ENCODE measurements around the gene CLDND1. TPM values are rescaled to one million over a fixed set of nuclear protein-coding genes. Genes with fewer than 3 reads are reported as not detected.
A peak's percentile ranks its signal among the peaks of the same experiment; 100 is the strongest.

The CLDND1 gene
- total RNA-seq = 266 TPM
- 100 to 1,000 TPM; 193 to 320 (median 249) TPM for polyA plus RNA-seq

- no peaks in the 10 kb centered on the region for H3K27me3 ChIP-seq (ENCODE audit: control insufficient read depth, insufficient read depth, low read length)
- DNase-seq (peak; percentile 92 to 98 (median 93)), ATAC-seq (ENCODE audit: low read depth in 2 of 2) (peak; percentile 97 to 99)
- peaks cover 32% of the 10 kb centered on the region for H3K36me3 ChIP-seq (ENCODE audit: control insufficient read depth, insufficient read depth, low read length)
- no peaks in the 10 kb centered on the region for H3K9me3 ChIP-seq (ENCODE audit: control insufficient read depth in 2 of 2, low read length in 2 of 2)
- Mint-ChIP-seq H3K27me3 (no peaks in the 10 kb centered on the region), H3K4me1 (peaks cover 36 to 60% (median 49%) of the 10 kb centered on the region in 4 donors), H3K36me3 (peaks cover 35% of the 10 kb centered on the region), H3K4me3 (peak within 1 kb of the TSS; percentile 95 to 98 (median 96)), H3K27ac (peak within 1 kb of the TSS; percentile 89 to 100 (median 99)), H3K9me3 (no peaks in the 10 kb centered on the region)
- H3K4me1 ChIP-seq (ENCODE audit: control insufficient read depth, insufficient read depth, low read length, poor library complexity, severe bottlenecking) = peaks cover 41% of the 10 kb centered on the region
- peak within 1 kb of the TSS; percentile 98 for H3K4me3 ChIP-seq (ENCODE audit: low read depth, low read length)
- H3K27ac ChIP-seq (ENCODE audit: insufficient read depth, low read length, poor library complexity, severe bottlenecking) = peak within 1 kb of the TSS; percentile 96
Measured at GRCh38 chr3:98522544-98523281, at the start of gene CLDND1. Gene CLDND1 (minus strand): TSS chr3:98522902. CDS start chr3:98521424, 1,478 bp downstream.

- Histone ChIP-seq H3K9me3 (ENCODE audit: control insufficient read depth in 2 of 2, low read length in 2 of 2) (no peaks in the 10 kb centered on the region), H3K4me3 (ENCODE audit: low read depth, low read length) (peak overlapping the region; percentile 80), H3K36me3 (ENCODE audit: control insufficient read depth, insufficient read depth, low read length) (no peaks in the 10 kb centered on the region), H3K27me3 (ENCODE audit: control insufficient read depth, insufficient read depth, low read length) (no peaks in the 10 kb centered on the region), H3K27ac (ENCODE audit: insufficient read depth, low read length, poor library complexity, severe bottlenecking) (peak overlapping the region; percentile 94), H3K4me1 (ENCODE audit: control insufficient read depth, insufficient read depth, low read length, poor library complexity, severe bottlenecking) (peaks cover 63% of the 10 kb centered on the region)
- ATAC-seq (ENCODE audit: low read depth in 2 of 2) = peak; percentile 36 to 51
- Mint-ChIP-seq H3K27ac (peak overlapping the region; percentile 80 to 99 (median 95)), H3K36me3 (no peaks in the 10 kb centered on the region), H3K4me3 (peak overlapping the region; percentile 13 to 91 (median 56)), H3K9me3 (peaks cover 0 to 3% (median 2%) of the 10 kb centered on the region in 7 donors), H3K27me3 (peaks cover 4% of the 10 kb centered on the region), H3K4me1 (peaks cover 43 to 70% (median 60%) of the 10 kb centered on the region in 4 donors)
- DNase-seq = peak in 2 of 3 donors; percentile 26 to 67
Measured at GRCh38 chr3:98568402-98568801, 45.7 kb upstream of the CLDND1 start.

GRCh38 chr3:98567666-98568270 is 45.1 kb upstream of the CLDND1 start:
- ATAC-seq (ENCODE audit: low read depth in 2 of 2) = no peak
- peak overlapping the region; percentile 80 to 99 (median 95) for H3K27ac Mint-ChIP-seq
- Histone ChIP-seq H3K27me3 (ENCODE audit: control insufficient read depth, insufficient read depth, low read length) (no peaks in the 10 kb centered on the region), H3K9me3 (ENCODE audit: control insufficient read depth in 2 of 2, low read length in 2 of 2) (no peaks in the 10 kb centered on the region), H3K27ac (ENCODE audit: insufficient read depth, low read length, poor library complexity, severe bottlenecking) (peak overlapping the region; percentile 94), H3K36me3 (ENCODE audit: control insufficient read depth, insufficient read depth, low read length) (no peaks in the 10 kb centered on the region), H3K4me1 (ENCODE audit: control insufficient read depth, insufficient read depth, low read length, poor library complexity, severe bottlenecking) (peaks cover 63% of the 10 kb centered on the region), H3K4me3 (ENCODE audit: low read depth, low read length) (peak overlapping the region; percentile 80)
- no peaks in the 10 kb centered on the region for H3K36me3 Mint-ChIP-seq
- peaks cover 0 to 3% (median 2%) of the 10 kb centered on the region in 7 donors for H3K9me3 Mint-ChIP-seq
- peaks cover 43 to 70% (median 57%) of the 10 kb centered on the region in 4 donors for H3K4me1 Mint-ChIP-seq
- peak in 2 of 3 donors; percentile 29 to 80 for DNase-seq
- H3K27me3 Mint-ChIP-seq = peaks cover 4% of the 10 kb centered on the region
- H3K4me3 Mint-ChIP-seq = peak overlapping the region; percentile 41 to 91 (median 58)

- ATAC-seq (ENCODE audit: low read depth in 2 of 2) = no peak
- peaks cover 45 to 82% (median 63%) of the 10 kb centered on the region in 4 donors for H3K4me1 Mint-ChIP-seq
- H3K4me3 Mint-ChIP-seq = peak overlapping the region; percentile 34 to 82 (median 64)
- Histone ChIP-seq H3K27ac (ENCODE audit: insufficient read depth, low read length, poor library complexity, severe bottlenecking) (peak overlapping the region; percentile 94), H3K4me1 (ENCODE audit: control insufficient read depth, insufficient read depth, low read length, poor library complexity, severe bottlenecking) (peaks cover 71% of the 10 kb centered on the region), H3K4me3 (ENCODE audit: low read depth, low read length) (peak overlapping the region; percentile 72), H3K36me3 (ENCODE audit: control insufficient read depth, insufficient read depth, low read length) (no peaks in the 10 kb centered on the region), H3K9me3 (ENCODE audit: control insufficient read depth in 2 of 2, low read length in 2 of 2) (no peaks in the 10 kb centered on the region), H3K27me3 (ENCODE audit: control insufficient read depth, insufficient read depth, low read length) (no peaks in the 10 kb centered on the region)
- DNase-seq = no peak
- peaks cover 4% of the 10 kb centered on the region for H3K27me3 Mint-ChIP-seq
- peak overlapping the region; percentile 60 to 99 (median 95) for H3K27ac Mint-ChIP-seq
- peaks cover 0 to 3% (median 2%) of the 10 kb centered on the region in 7 donors for H3K9me3 Mint-ChIP-seq
- H3K36me3 Mint-ChIP-seq = no peaks in the 10 kb centered on the region
Measured at GRCh38 chr3:98565843-98566242, 43.1 kb upstream of the CLDND1 start.

- peak overlapping the region; percentile 34 to 82 (median 70) for H3K4me3 Mint-ChIP-seq
- DNase-seq (no peak), ATAC-seq (ENCODE audit: low read depth in 2 of 2) (no peak)
- H3K27me3 Mint-ChIP-seq = peaks cover 4% of the 10 kb centered on the region
- H3K9me3 ChIP-seq (ENCODE audit: control insufficient read depth in 2 of 2, low read length in 2 of 2) = no peaks in the 10 kb centered on the region
- H3K4me1 ChIP-seq (ENCODE audit: control insufficient read depth, insufficient read depth, low read length, poor library complexity, severe bottlenecking) = peaks cover 71% of the 10 kb centered on the region
- no peaks in the 10 kb centered on the region for H3K36me3 ChIP-seq (ENCODE audit: control insufficient read depth, insufficient read depth, low read length)
- peaks cover 0 to 3% (median 2%) of the 10 kb centered on the region in 7 donors for H3K9me3 Mint-ChIP-seq
- peak overlapping the region; percentile 72 for H3K4me3 ChIP-seq (ENCODE audit: low read depth, low read length)
- H3K4me1 Mint-ChIP-seq = peaks cover 45 to 82% (median 65%) of the 10 kb centered on the region in 4 donors
- peak overlapping the region; percentile 94 for H3K27ac ChIP-seq (ENCODE audit: insufficient read depth, low read length, poor library complexity, severe bottlenecking)
- no peaks in the 10 kb centered on the region for H3K27me3 ChIP-seq (ENCODE audit: control insufficient read depth, insufficient read depth, low read length)
- H3K36me3 Mint-ChIP-seq = no peaks in the 10 kb centered on the region
- peak overlapping the region; percentile 60 to 95 (median 92) for H3K27ac Mint-ChIP-seq
Measured at GRCh38 chr3:98565237-98565643, 42.5 kb upstream of the CLDND1 start.

- Histone ChIP-seq H3K36me3 (ENCODE audit: control insufficient read depth, insufficient read depth, low read length) (no peaks in the 10 kb centered on the region), H3K4me3 (ENCODE audit: low read depth, low read length) (peak overlapping the region; percentile 72), H3K9me3 (ENCODE audit: control insufficient read depth in 2 of 2, low read length in 2 of 2) (no peaks in the 10 kb centered on the region), H3K4me1 (ENCODE audit: control insufficient read depth, insufficient read depth, low read length, poor library complexity, severe bottlenecking) (peaks cover 71% of the 10 kb centered on the region), H3K27me3 (ENCODE audit: control insufficient read depth, insufficient read depth, low read length) (no peaks in the 10 kb centered on the region), H3K27ac (ENCODE audit: insufficient read depth, low read length, poor library complexity, severe bottlenecking) (peak overlapping the region; percentile 94)
- ATAC-seq (ENCODE audit: low read depth in 2 of 2) (peak; percentile 70 to 71), DNase-seq (peak; percentile 20 to 88 (median 65))
- peaks cover 4% of the 10 kb centered on the region for H3K27me3 Mint-ChIP-seq
- H3K4me3 Mint-ChIP-seq = peak overlapping the region; percentile 58 to 82 (median 78)
- H3K27ac Mint-ChIP-seq = peak overlapping the region; percentile 95 to 100 (median 97)
- H3K4me1 Mint-ChIP-seq = peaks cover 45 to 79% (median 63%) of the 10 kb centered on the region in 4 donors
- H3K9me3 Mint-ChIP-seq = peaks cover 0 to 7% (median 0%) of the 10 kb centered on the region in 7 donors
- H3K36me3 Mint-ChIP-seq = no peaks in the 10 kb centered on the region
Measured at GRCh38 chr3:98564282-98565005, 41.7 kb upstream of the CLDND1 start.

GRCh38 chr3:98563661-98564281 is 41.1 kb upstream of the CLDND1 start:
- Mint-ChIP-seq H3K27ac (peak overlapping the region; percentile 95 to 100 (median 97)), H3K27me3 (peaks cover 4% of the 10 kb centered on the region), H3K4me1 (peaks cover 39 to 78% (median 63%) of the 10 kb centered on the region in 4 donors), H3K9me3 (peaks cover 0 to 7% (median 0%) of the 10 kb centered on the region in 7 donors), H3K4me3 (peak overlapping the region; percentile 75 to 93 (median 82)), H3K36me3 (no peaks in the 10 kb centered on the region)
- Histone ChIP-seq H3K36me3 (ENCODE audit: control insufficient read depth, insufficient read depth, low read length) (no peaks in the 10 kb centered on the region), H3K4me1 (ENCODE audit: control insufficient read depth, insufficient read depth, low read length, poor library complexity, severe bottlenecking) (peaks cover 68% of the 10 kb centered on the region), H3K9me3 (ENCODE audit: control insufficient read depth in 2 of 2, low read length in 2 of 2) (no peaks in the 10 kb centered on the region), H3K27ac (ENCODE audit: insufficient read depth, low read length, poor library complexity, severe bottlenecking) (peak overlapping the region; percentile 94), H3K27me3 (ENCODE audit: control insufficient read depth, insufficient read depth, low read length) (no peaks in the 10 kb centered on the region), H3K4me3 (ENCODE audit: low read depth, low read length) (peak overlapping the region; percentile 72)
- peak in 2 of 3 donors; percentile 76 to 83 for DNase-seq
- peak; percentile 48 to 53 for ATAC-seq (ENCODE audit: low read depth in 2 of 2)

Measured in CD4-positive, CD25-positive, alpha-beta regulatory T cell (primary cell).